SU-DHL-6 (cell line): Measurements from ENCODE around the gene CALHM2.

Experiments used
- EZH2phosphoT487 ChIP-seq: fragments of 200-600 bp; sonication (generic), shearing (Covaris generic); conservative IDR thresholded peaks from 2 replicates; pipeline ENCODE4 v1.6.1; 2018; ENCODE audit warnings: mild to moderate bottlenecking, antibody characterized with exemption, low read length, moderate library complexity, mixed read lengths
- TF ChIP-seq, protein P1 (sequence below): fragments of 200-600 bp; sonication (generic); IDR thresholded peaks from one replicate; pipeline ENCODE4 v1.5.1; 2017; ENCODE audit warnings: antibody characterized with exemption, mild to moderate bottlenecking, low read length, moderate library complexity; ENCODE audit not compliant: insufficient read depth, poor library complexity, severe bottlenecking

DNA sequence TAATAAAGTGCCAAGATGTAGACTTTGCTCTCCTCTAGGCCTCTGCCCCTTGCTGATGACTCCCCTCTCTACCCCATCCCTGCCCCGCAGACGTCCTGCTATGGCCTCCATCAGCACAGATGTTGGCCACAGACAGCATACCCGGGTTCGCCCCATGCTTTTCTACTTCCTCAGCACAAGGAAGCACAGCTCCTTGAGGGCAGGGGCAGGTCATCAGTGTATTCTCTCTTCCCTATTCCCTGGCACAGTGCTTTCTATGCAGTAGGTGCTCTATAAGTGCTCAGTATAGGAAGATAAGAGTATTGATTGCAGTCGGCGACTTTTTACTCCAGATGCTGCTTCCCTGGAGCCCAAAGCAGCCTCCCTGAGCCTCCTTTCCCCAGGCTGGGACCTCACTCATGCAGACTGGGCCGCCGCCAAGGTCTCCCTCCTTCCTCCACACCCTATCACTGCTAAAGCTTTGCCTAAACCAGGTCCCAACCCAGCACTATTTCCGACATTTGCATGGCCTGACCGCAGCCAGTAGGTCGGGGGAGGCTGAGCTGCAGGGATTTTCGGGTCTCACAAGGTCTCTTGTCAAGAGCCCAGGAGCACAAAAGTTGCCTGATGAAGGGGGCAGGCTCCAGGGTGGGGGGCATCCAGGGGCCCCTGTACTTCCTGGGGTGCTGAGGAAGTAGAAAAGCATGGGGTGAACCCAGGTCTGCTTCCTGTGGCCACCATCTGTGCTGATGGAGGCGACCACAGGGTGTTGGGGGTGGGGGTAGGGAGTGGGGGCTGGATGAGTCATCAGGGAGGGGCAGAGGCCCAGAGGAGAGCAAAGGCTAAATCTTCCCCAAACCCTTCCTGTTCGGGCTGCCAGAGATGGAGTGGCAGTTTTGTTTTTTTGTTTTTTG, 18.8 kb upstream of the CALHM2 start:
- TF ChIP-seq EZH2phosphoT487: no peak
- TF ChIP-seq, protein P1, sequence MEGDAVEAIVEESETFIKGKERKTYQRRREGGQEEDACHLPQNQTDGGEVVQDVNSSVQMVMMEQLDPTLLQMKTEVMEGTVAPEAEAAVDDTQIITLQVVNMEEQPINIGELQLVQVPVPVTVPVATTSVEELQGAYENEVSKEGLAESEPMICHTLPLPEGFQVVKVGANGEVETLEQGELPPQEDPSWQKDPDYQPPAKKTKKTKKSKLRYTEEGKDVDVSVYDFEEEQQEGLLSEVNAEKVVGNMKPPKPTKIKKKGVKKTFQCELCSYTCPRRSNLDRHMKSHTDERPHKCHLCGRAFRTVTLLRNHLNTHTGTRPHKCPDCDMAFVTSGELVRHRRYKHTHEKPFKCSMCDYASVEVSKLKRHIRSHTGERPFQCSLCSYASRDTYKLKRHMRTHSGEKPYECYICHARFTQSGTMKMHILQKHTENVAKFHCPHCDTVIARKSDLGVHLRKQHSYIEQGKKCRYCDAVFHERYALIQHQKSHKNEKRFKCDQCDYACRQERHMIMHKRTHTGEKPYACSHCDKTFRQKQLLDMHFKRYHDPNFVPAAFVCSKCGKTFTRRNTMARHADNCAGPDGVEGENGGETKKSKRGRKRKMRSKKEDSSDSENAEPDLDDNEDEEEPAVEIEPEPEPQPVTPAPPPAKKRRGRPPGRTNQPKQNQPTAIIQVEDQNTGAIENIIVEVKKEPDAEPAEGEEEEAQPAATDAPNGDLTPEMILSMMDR: no peak
